ENCODE results near the gene GMDS. TPM values are rescaled to one million over a fixed set of nuclear protein-coding genes. Genes with fewer than 3 reads are reported as not detected.

GMDS gene
- total RNA-seq, 1 experiment from 2014 or later = 31.1 TPM

- no peaks in the 10 kb centered on the region for H3K9me3 Mint-ChIP-seq (ENCODE audit: unreplicated experiment)
- no peak for DNase-seq
- no peaks in the 10 kb centered on the region for H3K27me3 ChIP-seq (replicated peaks; ENCODE audit: control insufficient read depth, insufficient read depth, low read length)
- H3K27me3 Mint-ChIP-seq (ENCODE audit: insufficient read depth, unreplicated experiment) = no peaks in the 10 kb centered on the region
- H3K36me3 ChIP-seq (ENCODE audit: control insufficient read depth, insufficient read depth, low read length) = no peaks in the 10 kb centered on the region
- H3K36me3 Mint-ChIP-seq (ENCODE audit: insufficient read depth, unreplicated experiment) = no peaks in the 10 kb centered on the region
- H3K9me3 ChIP-seq = no peaks in the 10 kb centered on the region
- H3K4me3 Mint-ChIP-seq (ENCODE audit: unreplicated experiment) = no peak overlapping the region
- H3K4me1 ChIP-seq = no peaks in the 10 kb centered on the region
- H3K4me3 ChIP-seq (ENCODE audit: low read depth, low read length) = no peak overlapping the region
- no peak for TF ChIP-seq CTCF (IDR thresholded peaks at IDR 0.05; ENCODE audit: insufficient read depth in 1 of 2, low read depth in 1 of 2, low read length in 1 of 2, severe bottlenecking in 1 of 2, unreplicated experiment in 1 of 2)
- ChIA-PET POLR2A (no interaction called here), CTCF (no interaction called here)
- no peaks in the 10 kb centered on the region for H3K4me1 Mint-ChIP-seq (ENCODE audit: low read depth, unreplicated experiment)
- H3K27ac Mint-ChIP-seq (ENCODE audit: unreplicated experiment) = no peak overlapping the region
- BruUV-seq (replicated peaks) = no TSS peak
- intact Hi-C loops (cut with micrococcal nuclease; ENCODE audit: unreplicated experiment) = no loop called here
These were observed 283.2 kb downstream of the GMDS start for GRCh38 chr6:1962201-1962600.

DNA sequence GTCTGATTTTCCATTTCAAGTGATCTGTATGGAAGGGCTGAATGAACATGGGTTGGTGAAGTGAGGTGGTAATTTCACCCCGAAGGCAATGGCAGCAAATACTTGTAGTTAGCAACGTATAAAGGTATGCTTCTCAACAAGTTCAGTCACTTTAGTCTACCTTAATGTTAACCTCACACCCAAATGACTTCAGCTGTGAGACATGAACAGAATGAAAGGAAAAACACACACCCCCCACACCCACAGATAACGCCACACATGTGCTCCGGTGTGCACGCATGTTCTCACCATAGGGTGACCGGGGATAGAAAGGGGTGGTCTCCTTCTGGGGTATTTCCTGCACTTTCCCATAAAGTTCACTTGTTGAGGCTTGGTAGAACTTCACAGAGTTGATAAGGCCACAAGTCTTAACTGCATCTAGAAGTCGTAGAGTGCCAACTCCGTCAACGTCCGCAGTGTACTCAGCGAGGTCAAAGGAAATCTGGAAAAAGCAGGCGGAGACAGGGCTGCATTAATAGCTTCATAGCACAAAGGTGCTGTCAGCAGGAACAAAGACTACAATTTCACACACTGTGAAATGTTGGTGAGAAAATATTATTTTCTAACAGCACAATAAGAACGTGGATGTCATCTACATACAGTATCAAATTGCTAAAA, 284.8 kb downstream of the GMDS start:
- no peaks in the 10 kb centered on the region for H3K27me3 Mint-ChIP-seq (ENCODE audit: insufficient read depth, unreplicated experiment)
- no peaks in the 10 kb centered on the region for H3K9me3 Mint-ChIP-seq (ENCODE audit: unreplicated experiment)
- no peak for DNase-seq
- intact Hi-C loops (cut with micrococcal nuclease; ENCODE audit: unreplicated experiment) = no loop called here
- no TSS peak for BruUV-seq (replicated peaks)
- H3K4me3 Mint-ChIP-seq (ENCODE audit: unreplicated experiment) = no peak overlapping the region
- Histone ChIP-seq H3K4me3 (ENCODE audit: low read depth, low read length) (no peak overlapping the region), H3K36me3 (ENCODE audit: control insufficient read depth, insufficient read depth, low read length) (no peaks in the 10 kb centered on the region), H3K27me3 (replicated peaks; ENCODE audit: control insufficient read depth, insufficient read depth, low read length) (no peaks in the 10 kb centered on the region), H3K9me3 (no peaks in the 10 kb centered on the region), H3K4me1 (no peaks in the 10 kb centered on the region)
- no peak overlapping the region for H3K27ac Mint-ChIP-seq (ENCODE audit: unreplicated experiment)
- POLR2A ChIA-PET = no interaction called here
- no peaks in the 10 kb centered on the region for H3K4me1 Mint-ChIP-seq (ENCODE audit: low read depth, unreplicated experiment)
- H3K36me3 Mint-ChIP-seq (ENCODE audit: insufficient read depth, unreplicated experiment) = no peaks in the 10 kb centered on the region
- TF ChIP-seq CTCF (IDR thresholded peaks at IDR 0.05; ENCODE audit: insufficient read depth in 1 of 2, low read depth in 1 of 2, low read length in 1 of 2, severe bottlenecking in 1 of 2, unreplicated experiment in 1 of 2) = no peak
- CTCF ChIA-PET = no interaction called here

GRCh38 chr6:1958257-1958656, 287.1 kb downstream of the GMDS start:
- H3K9me3 Mint-ChIP-seq (ENCODE audit: unreplicated experiment) = no peaks in the 10 kb centered on the region
- H3K27me3 Mint-ChIP-seq (ENCODE audit: insufficient read depth, unreplicated experiment) = no peaks in the 10 kb centered on the region
- no peaks in the 10 kb centered on the region for H3K36me3 Mint-ChIP-seq (ENCODE audit: insufficient read depth, unreplicated experiment)
- H3K27ac Mint-ChIP-seq (ENCODE audit: unreplicated experiment) = no peak overlapping the region
- DNase-seq = no peak
- H3K4me1 Mint-ChIP-seq (ENCODE audit: low read depth, unreplicated experiment) = no peaks in the 10 kb centered on the region
- H3K4me3 ChIP-seq (ENCODE audit: low read depth, low read length) = no peak overlapping the region
- no TSS peak for BruUV-seq (replicated peaks)
- no peaks in the 10 kb centered on the region for H3K27me3 ChIP-seq (replicated peaks; ENCODE audit: control insufficient read depth, insufficient read depth, low read length)
- TF ChIP-seq CTCF (IDR thresholded peaks at IDR 0.05; ENCODE audit: insufficient read depth in 1 of 2, low read depth in 1 of 2, low read length in 1 of 2, severe bottlenecking in 1 of 2, unreplicated experiment in 1 of 2) = no peak
- intact Hi-C loops (cut with micrococcal nuclease; ENCODE audit: unreplicated experiment) = no loop called here
- no peaks in the 10 kb centered on the region for H3K9me3 ChIP-seq
- CTCF ChIA-PET = no interaction called here
- POLR2A ChIA-PET = no interaction called here
- no peaks in the 10 kb centered on the region for H3K36me3 ChIP-seq (ENCODE audit: control insufficient read depth, insufficient read depth, low read length)
- H3K4me3 Mint-ChIP-seq (ENCODE audit: unreplicated experiment) = no peak overlapping the region
- H3K4me1 ChIP-seq = no peaks in the 10 kb centered on the region

All from Caco-2 (cell line).